H1 (cell line): Measurements from ENCODE around the gene ROBO2. TPM values are rescaled to one million over a fixed set of nuclear protein-coding genes. Genes with fewer than 3 reads are reported as not detected.

Source experiments
- CTCF ChIA-PET: fragments of 300-600 bp; sonication (Branson Sonifier 250); formaldehyde crosslinking; loops from one replicate; lab custom pipeline; 2021; ENCODE audit not compliant: partially characterized antibody; lab: Charles Lee
- POLR2A ChIA-PET: fragments of 300-600 bp; sonication (Branson Sonifier 250); formaldehyde crosslinking; loops from one replicate; lab custom pipeline; 2021; ENCODE audit warnings: inconsistent platforms; ENCODE audit not compliant: partially characterized antibody; lab: Charles Lee
- DNase-seq, 2 experiments: peaks; one replicate each; pipeline versions ENCODE4 v3.0.0 to v3.0.0-alpha.2; 2010 to 2022; ENCODE audit warnings: low spot score in 2 of 2, low read depth in 1 of 2, mixed read lengths in 1 of 2
- FAIRE-seq: peaks from 2 replicates; lab custom pipeline; 2011; peaks lifted over from hg19 to GRCh38; lab: Jason Lieb, UNC
- H2AFZ ChIP-seq: 2 replicates; pipeline ENCODE4 v1.8.1; 2012; ENCODE audit warnings: low read length, inconsistent platforms
- H2AK5ac ChIP-seq: 2 replicates; pipeline ENCODE4 v1.6.1; 2013; ENCODE audit warnings: low read depth, low read length
- H2BK120ac ChIP-seq: replicated peaks from 2 replicates; pipeline ENCODE3; 2013; ENCODE audit warnings: low read depth, low read length, inconsistent platforms
- H2BK12ac ChIP-seq: 2 replicates; pipeline ENCODE4 v1.6.1; 2013; ENCODE audit warnings: low read depth, low read length
- H2BK15ac ChIP-seq: 2 replicates; pipeline ENCODE4 v1.6.1; 2013; ENCODE audit warnings: low read length
- H2BK20ac ChIP-seq: 2 replicates; pipeline ENCODE4 v1.6.1; 2013; ENCODE audit warnings: low read length
- H2BK5ac ChIP-seq: 2 replicates; pipeline ENCODE4 v1.6.1; 2013; ENCODE audit warnings: low read depth, low read length
- H3K14ac ChIP-seq: 2 replicates; pipeline ENCODE4 v1.6.1; 2013; ENCODE audit warnings: inconsistent platforms; ENCODE audit not compliant: insufficient read length
- H3K18ac ChIP-seq: 2 replicates; pipeline ENCODE4 v1.6.1; 2013; ENCODE audit warnings: low read length; ENCODE audit errors: extremely low read depth
- H3K23ac ChIP-seq: 2 replicates; pipeline ENCODE4 v1.6.1; 2013; ENCODE audit warnings: inconsistent platforms; ENCODE audit not compliant: insufficient read length
- H3K23me2 ChIP-seq: 2 replicates; pipeline ENCODE4 v1.6.1; 2013; ENCODE audit warnings: low read depth, low read length
- H3K27ac ChIP-seq: 2 replicates; pipeline ENCODE4 v1.6.1; 2011; ENCODE audit warnings: low read depth, low read length, inconsistent platforms
- H3K27me3 ChIP-seq, 4 experiments: replicated peaks in 1 of 4; 1 replicate in 1 of 4; 2 replicates in 3 of 4; pipeline versions ENCODE4 v1.6.1 to v1.8.1; 2011 to 2013; ENCODE audit warnings: low read length in 3 of 4, mild to moderate bottlenecking in 3 of 4, inconsistent platforms in 2 of 4, mixed read lengths in 2 of 4, moderate library complexity in 1 of 4; ENCODE audit not compliant: control insufficient read depth in 3 of 4, insufficient read depth in 3 of 4; ENCODE audit errors: extremely low read depth in 1 of 4
- H3K36me3 ChIP-seq, 4 experiments: 2 replicates each; pipeline versions ENCODE4 v1.6.1 to v1.8.1; 2011 to 2013; ENCODE audit warnings: mild to moderate bottlenecking in 4 of 4, low read length in 3 of 4, moderate library complexity in 2 of 4, control low read depth in 1 of 4, inconsistent platforms in 1 of 4; ENCODE audit not compliant: insufficient read depth in 4 of 4, control insufficient read depth in 2 of 4
- H3K4ac ChIP-seq: replicated peaks from 2 replicates; pipeline ENCODE3; 2013; ENCODE audit warnings: low read length, low read depth, mixed read lengths, inconsistent platforms; ENCODE audit not compliant: insufficient read length
- H3K4me1 ChIP-seq, 4 experiments: replicated peaks in 1 of 4; 1 replicate in 1 of 4; 2 replicates in 3 of 4; pipeline versions ENCODE4 v1.6.1 to v1.8.1; 2011 to 2013; ENCODE audit warnings: low read length in 3 of 4, inconsistent platforms in 2 of 4, mixed read lengths in 1 of 4; ENCODE audit not compliant: insufficient read depth in 4 of 4, control insufficient read depth in 3 of 4
- H3K4me2 ChIP-seq, 2 experiments: 2 replicates each; pipeline versions ENCODE4 v1.6.1 to v1.8.1; 2011 to 2013; ENCODE audit warnings: low read depth in 2 of 2, low read length in 2 of 2, control low read depth in 1 of 2, inconsistent platforms in 1 of 2, mild to moderate bottlenecking in 1 of 2; ENCODE audit not compliant: insufficient read depth in 1 of 2
- H3K4me3 ChIP-seq, 4 experiments: fragments of 200-600, 300-600 bp in 1 of 4; sonication (generic), shearing (Covaris generic), sonication (Bioruptor Twin) in 1 of 4; 2 replicates each; pipeline versions ENCODE4 v1.5.1 to v1.8.1; 2011 to 2016; ENCODE audit warnings: low read length in 4 of 4, low read depth in 3 of 4, control low read depth in 2 of 4, inconsistent platforms in 2 of 4, mild to moderate bottlenecking in 2 of 4, mixed read lengths in 1 of 4, moderate library complexity in 1 of 4; ENCODE audit not compliant: insufficient read depth in 2 of 4; ENCODE audit errors: extremely low read depth in 1 of 4
- H3K56ac ChIP-seq: replicated peaks from 2 replicates; pipeline ENCODE3; 2013; ENCODE audit warnings: low read depth, mild to moderate bottlenecking, mixed read lengths, low read length, inconsistent platforms; ENCODE audit not compliant: insufficient read length
- H3K79me1 ChIP-seq: 2 replicates; pipeline ENCODE4 v1.6.1; 2013; ENCODE audit warnings: low read depth, low read length, control low read depth
- H3K79me2 ChIP-seq, 2 experiments: 2 replicates each; pipeline versions ENCODE4 v1.6.1 to v1.8.1; 2012 to 2013; ENCODE audit warnings: low read length in 2 of 2, mild to moderate bottlenecking in 2 of 2, inconsistent platforms in 1 of 2; ENCODE audit not compliant: insufficient read depth in 2 of 2, control insufficient read depth in 1 of 2
- H3K9ac ChIP-seq, 4 experiments: replicated peaks in 1 of 4; 1 replicate in 1 of 4; 2 replicates in 3 of 4; pipeline versions ENCODE4 v1.6.1 to v1.8.1; 2011 to 2013; ENCODE audit warnings: low read depth in 3 of 4, low read length in 3 of 4, control low read depth in 2 of 4, mild to moderate bottlenecking in 2 of 4, moderate library complexity in 2 of 4, inconsistent platforms in 1 of 4; ENCODE audit errors: extremely low read depth in 1 of 4
- H3K9me3 ChIP-seq, 2 experiments: 2 replicates each; pipeline versions ENCODE4 v1.6.1 to v1.8.1; 2012 to 2013; ENCODE audit warnings: mild to moderate bottlenecking in 2 of 2, moderate library complexity in 2 of 2, control low read depth in 1 of 2, inconsistent platforms in 1 of 2, low read depth in 1 of 2, low read length in 1 of 2, mixed read lengths in 1 of 2; ENCODE audit not compliant: insufficient read depth in 2 of 2
- H4K20me1 ChIP-seq, 2 experiments: replicated peaks in 1 of 2; 2 replicates each; pipeline versions ENCODE3 to v1.8.1; 2011 to 2013; ENCODE audit warnings: inconsistent platforms in 2 of 2, low read length in 2 of 2, mild to moderate bottlenecking in 1 of 2; ENCODE audit not compliant: insufficient read depth in 2 of 2, control insufficient read depth in 1 of 2
- H4K5ac ChIP-seq: 2 replicates; pipeline ENCODE4 v1.6.1; 2013; ENCODE audit warnings: low read length, low read depth, mixed read lengths, inconsistent platforms; ENCODE audit not compliant: insufficient read length
- H4K8ac ChIP-seq: 2 replicates; pipeline ENCODE4 v1.8.0; 2013; ENCODE audit warnings: mild to moderate bottlenecking, moderate library complexity, low read length, inconsistent platforms; ENCODE audit not compliant: insufficient read depth; ENCODE audit errors: extremely low read depth
- H4K91ac ChIP-seq: replicated peaks from 2 replicates; pipeline ENCODE3; 2013; ENCODE audit warnings: low read length, mixed read lengths, inconsistent platforms; ENCODE audit not compliant: insufficient read length
- CEBPB ChIP-seq: IDR thresholded peaks from 2 replicates; pipeline ENCODE4 v1.6.1; 2012; ENCODE audit warnings: low read depth, low read length
- POU5F1 ChIP-seq: IDR thresholded peaks from 2 replicates; pipeline ENCODE4 v1.6.1; 2011; ENCODE audit warnings: low read depth, mild to moderate bottlenecking, low read length, moderate library complexity
- RAD21 ChIP-seq, 2 experiments: IDR thresholded peaks in 1 of 2; conservative IDR thresholded peaks in 1 of 2; 2 replicates each; pipeline ENCODE4 v1.6.1; 2011; ENCODE audit warnings: low read depth in 2 of 2, low read length in 2 of 2, improper control_type of control experiment in 1 of 2, inconsistent platforms in 1 of 2, mild to moderate bottlenecking in 1 of 2, moderate library complexity in 1 of 2
- RNF2 ChIP-seq: fragments of 200-900, 300-1000 bp; sonication (generic); IDR thresholded peaks from 2 replicates; pipeline ENCODE4 v1.7.1; 2016; ENCODE audit warnings: borderline replicate concordance, low read depth, mild to moderate bottlenecking, antibody characterized with exemption, low read length; ENCODE audit not compliant: poor library complexity, severe bottlenecking; ENCODE audit errors: missing control alignments
- TAF1 ChIP-seq: IDR thresholded peaks from 2 replicates; pipeline ENCODE4 v1.6.1; 2011; ENCODE audit warnings: mild to moderate bottlenecking, low read depth, low read length
- WGBS, 2 experiments: shearing (Covaris generic) in 1 of 2; methylation state at CpG; one replicate each; pipeline versions ENCODE4 v1.1.6 to v1.1.7; 2013 to 2015; ENCODE audit warnings: low lambda C conversion rate in 2 of 2, mixed read lengths in 2 of 2, inconsistent platforms in 1 of 2, low coverage in 1 of 2, missing lambda C conversion rate in 1 of 2; ENCODE audit not compliant: insufficient replicate concordance in 2 of 2, insufficient coverage in 1 of 2, insufficient read length in 1 of 2; ENCODE audit errors: extremely low coverage in 1 of 2, missing lambda C conversion rate in 1 of 2; 5-methylcytosine and 5-hydroxymethylcytosine counted together
- polyA plus RNA-seq, 7 experiments: library from polyadenylated mRNA; depleted of rRNA in 3 of 7; stranded (reverse) in 5 of 7; unstranded in 2 of 7; fragments of >200 nt in 5 of 7; fragments of 200-250 nt in 2 of 7; gene quantifications; 1 replicate in 5 of 7; 2 replicates in 1 of 7; 4 replicates in 1 of 7; pipeline versions ENCODE4 v1.2.1 to v1.2.3, GENCODE V29; 2011 to 2013; ENCODE audit warnings: missing spikeins in 2 of 7, mixed read lengths in 2 of 7
- total RNA-seq: library from RNA; stranded (reverse); fragmentation: NEBNext Ultra II Directional; extraction: Animal tissue kit (Norgen Biotek cat#: 25700); gene quantifications from 2 replicates; pipeline ENCODE4 v1.2.1, GENCODE V29; 2021
- TF ChIP-seq, protein P1 (sequence below): IDR thresholded peaks from 2 replicates; pipeline ENCODE4 v1.6.1; 2012; ENCODE audit warnings: low read length, inconsistent platforms
- TF ChIP-seq, protein P2 (sequence below), 3 experiments: IDR thresholded peaks; 1 replicate in 2 of 3; 2 replicates in 1 of 3; pipeline versions ENCODE4 v1.5.1 to v1.6.1; 2011; ENCODE audit warnings: low read length in 3 of 3, mild to moderate bottlenecking in 3 of 3, inconsistent platforms in 2 of 3, low read depth in 1 of 3, moderate library complexity in 1 of 3; ENCODE audit not compliant: insufficient read depth in 1 of 3; ENCODE audit errors: control extremely low read depth in 1 of 3

Gene ROBO2
- total and polyA plus RNA-seq, 2 of the 8 experiments (the other 6 are each of a cell fraction or from before 2014, with no cell fraction given) = 1.5 to 2.9 TPM

DNA sequence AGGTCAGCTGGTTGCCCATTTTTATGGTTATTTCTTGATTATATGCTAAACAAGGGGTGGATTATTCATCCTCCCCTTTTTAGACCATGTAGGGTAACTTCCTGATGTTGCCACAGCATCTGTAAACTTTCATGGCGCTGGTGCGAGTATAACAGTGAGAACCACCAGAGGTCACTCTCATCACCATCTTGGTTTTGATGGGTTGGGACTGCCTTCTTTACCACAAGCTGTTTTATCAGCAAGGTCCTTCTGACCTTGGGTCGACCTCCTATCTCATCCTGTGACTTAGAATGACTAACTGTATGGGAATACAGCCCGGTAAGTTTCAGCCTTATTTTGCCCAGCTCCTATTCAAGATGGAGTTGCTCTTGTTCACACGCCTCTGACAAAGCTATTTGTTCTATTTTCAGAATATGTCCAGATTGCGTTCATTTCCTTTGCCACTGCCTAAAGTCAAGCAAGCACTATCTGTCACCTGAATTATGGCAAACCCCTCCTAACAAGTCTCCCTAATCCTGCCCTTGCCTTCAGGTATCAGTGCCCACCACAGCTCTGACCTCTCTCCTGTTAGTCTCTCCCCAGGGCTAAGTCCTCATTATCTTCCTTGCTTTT is 308.5 kb downstream of the ROBO2 start:
- H3K27me3 ChIP-seq = no peaks in the 10 kb centered on the region
- no peak overlapping the region for H3K23ac ChIP-seq
- no peaks in the 10 kb centered on the region for H3K9me3 ChIP-seq
- H2AFZ ChIP-seq = peak overlapping the region; percentile 45
- no peaks in the 10 kb centered on the region for H4K20me1 ChIP-seq
- ChIA-PET CTCF (interaction anchor here (0.6 to 2.9 kb wide), 17 partner anchors 10 to 690 kb away, joined by 3 to 19 read pairs (median 3); no protein-coding TSS in a partner anchor), POLR2A (no interaction called here)
- H3K4me3 ChIP-seq = no peak overlapping the region
- no peak overlapping the region for H3K4ac ChIP-seq
- H4K5ac ChIP-seq = no peak overlapping the region
- no peak overlapping the region for H3K9ac ChIP-seq
- no peaks in the 10 kb centered on the region for H3K79me2 ChIP-seq
- H2BK15ac ChIP-seq = peak overlapping the region; percentile 51; the same call in 1 of the 2 replicates
- no peak overlapping the region for H4K8ac ChIP-seq
- H2BK5ac ChIP-seq = no peak overlapping the region
- H3K4me2 ChIP-seq = no peak overlapping the region
- H3K79me1 ChIP-seq = no peaks in the 10 kb centered on the region
- FAIRE-seq (peak; percentile 95), DNase-seq (peak; percentile 50 to 59)
- no peaks in the 10 kb centered on the region for H3K23me2 ChIP-seq
- peak overlapping the region; percentile 15 for H4K91ac ChIP-seq
- H3K56ac ChIP-seq = no peak overlapping the region
- H3K18ac ChIP-seq = 0 out of 2 replicates have a peak overlapping the region, but pooled peaks have one; percentile 49
- no peak overlapping the region; the same call in 1 of the 2 replicates for H2AK5ac ChIP-seq
- no peak overlapping the region for H3K27ac ChIP-seq
- peak overlapping the region; percentile 70 for H2BK120ac ChIP-seq
- H2BK12ac ChIP-seq = no peak overlapping the region
- H3K36me3 ChIP-seq = no peaks in the 10 kb centered on the region
- no peak overlapping the region for H3K14ac ChIP-seq
- peaks cover 0 to 8% (median 4%) of the 10 kb centered on the region in 4 experiments; a peak in 2 of 7 replicates for H3K4me1 ChIP-seq
- 55% methylated on average over 6 of the region's 6 CpGs; no CpG with 5 or more reads in 1 of the 2 experiments for WGBS, 2 experiments
- H2BK20ac ChIP-seq = peak overlapping the region; percentile 75; the same call in 1 of the 2 replicates
- TF ChIP-seq TAF1 (no peak), POU5F1 (no peak), RNF2 (no peak), CEBPB (no peak), RAD21 (IDR thresholded peaks at IDR 0.05 in 1 of 2, conservative IDR thresholded peaks at IDR 0.05 in 1 of 2; ENCODE audit: low read depth in 2 of 2, low read length in 2 of 2) (peak; percentile 81 to 82)
- TF ChIP-seq, protein P1, sequence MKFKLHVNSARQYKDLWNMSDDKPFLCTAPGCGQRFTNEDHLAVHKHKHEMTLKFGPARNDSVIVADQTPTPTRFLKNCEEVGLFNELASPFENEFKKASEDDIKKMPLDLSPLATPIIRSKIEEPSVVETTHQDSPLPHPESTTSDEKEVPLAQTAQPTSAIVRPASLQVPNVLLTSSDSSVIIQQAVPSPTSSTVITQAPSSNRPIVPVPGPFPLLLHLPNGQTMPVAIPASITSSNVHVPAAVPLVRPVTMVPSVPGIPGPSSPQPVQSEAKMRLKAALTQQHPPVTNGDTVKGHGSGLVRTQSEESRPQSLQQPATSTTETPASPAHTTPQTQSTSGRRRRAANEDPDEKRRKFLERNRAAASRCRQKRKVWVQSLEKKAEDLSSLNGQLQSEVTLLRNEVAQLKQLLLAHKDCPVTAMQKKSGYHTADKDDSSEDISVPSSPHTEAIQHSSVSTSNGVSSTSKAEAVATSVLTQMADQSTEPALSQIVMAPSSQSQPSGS = no peak
- TF ChIP-seq, protein P2, sequence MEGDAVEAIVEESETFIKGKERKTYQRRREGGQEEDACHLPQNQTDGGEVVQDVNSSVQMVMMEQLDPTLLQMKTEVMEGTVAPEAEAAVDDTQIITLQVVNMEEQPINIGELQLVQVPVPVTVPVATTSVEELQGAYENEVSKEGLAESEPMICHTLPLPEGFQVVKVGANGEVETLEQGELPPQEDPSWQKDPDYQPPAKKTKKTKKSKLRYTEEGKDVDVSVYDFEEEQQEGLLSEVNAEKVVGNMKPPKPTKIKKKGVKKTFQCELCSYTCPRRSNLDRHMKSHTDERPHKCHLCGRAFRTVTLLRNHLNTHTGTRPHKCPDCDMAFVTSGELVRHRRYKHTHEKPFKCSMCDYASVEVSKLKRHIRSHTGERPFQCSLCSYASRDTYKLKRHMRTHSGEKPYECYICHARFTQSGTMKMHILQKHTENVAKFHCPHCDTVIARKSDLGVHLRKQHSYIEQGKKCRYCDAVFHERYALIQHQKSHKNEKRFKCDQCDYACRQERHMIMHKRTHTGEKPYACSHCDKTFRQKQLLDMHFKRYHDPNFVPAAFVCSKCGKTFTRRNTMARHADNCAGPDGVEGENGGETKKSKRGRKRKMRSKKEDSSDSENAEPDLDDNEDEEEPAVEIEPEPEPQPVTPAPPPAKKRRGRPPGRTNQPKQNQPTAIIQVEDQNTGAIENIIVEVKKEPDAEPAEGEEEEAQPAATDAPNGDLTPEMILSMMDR (IDR thresholded peaks at IDR 0.05; ENCODE audit: control extremely low read depth in 1 of 3, insufficient read depth in 1 of 3, low read depth in 1 of 3, low read length in 3 of 3) = peak; percentile 34 to 75 (median 72)
